ENCODE results near the gene RABEPK. TPM values are rescaled to one million over a fixed set of nuclear protein-coding genes. Genes with fewer than 3 reads are reported as not detected.
"Not testable (repeated sequence)": the region's sequence is repeated elsewhere in the genome, so short reads cannot be mapped to it uniquely, and the experiment has no call there.

Gene RABEPK
- total RNA-seq, 4 donors from 2014 or later = 8.7 to 15.0 (median 13.4) TPM

DNA sequence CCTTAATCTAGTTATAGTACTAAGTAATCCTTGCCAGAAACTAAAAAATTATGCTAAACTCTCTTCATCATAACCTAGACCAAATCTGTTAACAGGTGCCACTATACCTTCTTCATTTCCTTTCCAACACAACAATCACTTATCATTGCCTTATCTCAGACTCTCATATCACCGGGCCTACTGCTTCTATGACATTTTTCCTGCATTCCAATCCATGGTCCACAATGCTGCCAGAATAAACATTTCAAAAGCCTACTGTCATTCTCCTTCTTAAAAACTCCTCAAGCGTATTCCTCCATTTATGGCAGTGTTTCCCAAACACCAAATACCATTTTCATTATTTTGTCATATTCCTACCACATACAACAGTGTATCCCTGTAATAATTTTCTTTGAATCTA is 17.3 kb upstream of the RABEPK start:
- Histone ChIP-seq H3K4me3 (peak overlapping the region in 1 of 4 donors; percentile 1), H3K27me3 (no peaks in the 10 kb centered on the region), H3K36me3 (no peaks in the 10 kb centered on the region), H3K4me1 (peaks cover 66 to 77% of the 10 kb centered on the region in 2 donors), H3K27ac (peak overlapping the region; percentile 89 to 100 (median 98)), H3K9me3 (no peaks in the 10 kb centered on the region)
- DNase-seq = no peak
- in situ Hi-C loops (cut with MboI; ENCODE audit: low sequenced_read_pairs in 4 of 4) = no loop called here
- intact Hi-C loops (cut with DNase I; ENCODE audit: low total_unique reads) = loop anchor here (10.0 kb wide), 1 partner anchor 318 kb away; the partner anchor contains the start of genes ARPC5L and RPL35
- no peak for TF ChIP-seq POLR2A (IDR thresholded peaks at IDR 0.05)
- ATAC-seq = no peak

- no peak for ATAC-seq
- H3K9me3 ChIP-seq = no peaks in the 10 kb centered on the region
- no peaks in the 10 kb centered on the region for H3K27me3 ChIP-seq
- no peaks in the 10 kb centered on the region for H3K36me3 ChIP-seq
- in situ Hi-C loops (cut with MboI; ENCODE audit: low sequenced_read_pairs in 4 of 4) (no loop called here), intact Hi-C loops (cut with DNase I; ENCODE audit: low total_unique reads) (loop anchor here (10.0 kb wide), 1 partner anchor 319 kb away; the partner anchor contains the start of genes ARPC5L and RPL35)
- peaks cover 71 to 77% of the 10 kb centered on the region in 2 donors for H3K4me1 ChIP-seq
- H3K4me3 ChIP-seq = peak overlapping the region in 1 of 4 donors; percentile 1
- TF ChIP-seq, protein P1, sequence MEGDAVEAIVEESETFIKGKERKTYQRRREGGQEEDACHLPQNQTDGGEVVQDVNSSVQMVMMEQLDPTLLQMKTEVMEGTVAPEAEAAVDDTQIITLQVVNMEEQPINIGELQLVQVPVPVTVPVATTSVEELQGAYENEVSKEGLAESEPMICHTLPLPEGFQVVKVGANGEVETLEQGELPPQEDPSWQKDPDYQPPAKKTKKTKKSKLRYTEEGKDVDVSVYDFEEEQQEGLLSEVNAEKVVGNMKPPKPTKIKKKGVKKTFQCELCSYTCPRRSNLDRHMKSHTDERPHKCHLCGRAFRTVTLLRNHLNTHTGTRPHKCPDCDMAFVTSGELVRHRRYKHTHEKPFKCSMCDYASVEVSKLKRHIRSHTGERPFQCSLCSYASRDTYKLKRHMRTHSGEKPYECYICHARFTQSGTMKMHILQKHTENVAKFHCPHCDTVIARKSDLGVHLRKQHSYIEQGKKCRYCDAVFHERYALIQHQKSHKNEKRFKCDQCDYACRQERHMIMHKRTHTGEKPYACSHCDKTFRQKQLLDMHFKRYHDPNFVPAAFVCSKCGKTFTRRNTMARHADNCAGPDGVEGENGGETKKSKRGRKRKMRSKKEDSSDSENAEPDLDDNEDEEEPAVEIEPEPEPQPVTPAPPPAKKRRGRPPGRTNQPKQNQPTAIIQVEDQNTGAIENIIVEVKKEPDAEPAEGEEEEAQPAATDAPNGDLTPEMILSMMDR (IDR thresholded peaks at IDR 0.05 in 4 of 5, conservative IDR thresholded peaks at IDR 0.05 in 1 of 5) = no peak
- H3K27ac ChIP-seq = peak overlapping the region; percentile 89 to 100 (median 98)
- DNase-seq = no peak
Observed at GRCh38 chr9:125183561-125183960, 16.8 kb upstream of the RABEPK start.

DNA sequence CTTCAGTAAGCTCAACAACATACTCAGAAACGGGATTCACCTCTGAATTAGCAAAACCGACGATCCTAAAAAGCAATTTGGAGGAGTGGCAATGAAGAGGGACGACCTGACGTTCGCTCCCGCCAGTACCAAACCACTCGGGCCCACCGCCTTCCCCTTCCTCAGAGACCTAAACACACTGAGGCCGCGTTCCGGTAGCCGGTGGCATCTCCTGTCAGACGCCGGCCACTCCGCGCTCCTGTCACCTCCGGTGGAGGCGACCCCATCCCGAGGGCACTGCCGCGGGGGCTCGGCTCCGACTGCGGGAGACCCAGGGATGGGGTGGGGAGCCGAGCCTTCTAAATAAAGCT is 11.4 kb upstream of the RABEPK start:
- no peaks in the 10 kb centered on the region for H3K27me3 ChIP-seq
- peak overlapping the region; percentile 89 to 100 (median 98) for H3K27ac ChIP-seq
- in situ Hi-C loops (cut with MboI; ENCODE audit: low sequenced_read_pairs in 4 of 4) (no loop called here), intact Hi-C loops (cut with DNase I; ENCODE audit: low total_unique reads) (loop anchor here (1.0 to 10.0 kb wide), 3 partner anchors 53 to 324 kb away; partner anchors contain the start of genes ARPC5L, GOLGA1, HSPA5 and RPL35)
- H3K4me1 ChIP-seq = peaks cover 44 to 50% of the 10 kb centered on the region in 2 donors
- no peak for TF ChIP-seq POLR2A (IDR thresholded peaks at IDR 0.05)
- TF ChIP-seq, protein P1 (IDR thresholded peaks at IDR 0.05 in 4 of 5, conservative IDR thresholded peaks at IDR 0.05 in 1 of 5) = no peak
- ATAC-seq (peak; percentile 16 to 21), DNase-seq (peak in 1 of 2 donors; percentile 38)
- H3K9me3 ChIP-seq = no peaks in the 10 kb centered on the region
- no peaks in the 10 kb centered on the region for H3K36me3 ChIP-seq
- H3K4me3 ChIP-seq = peak overlapping the region; percentile 70 to 100 (median 97)

DNA sequence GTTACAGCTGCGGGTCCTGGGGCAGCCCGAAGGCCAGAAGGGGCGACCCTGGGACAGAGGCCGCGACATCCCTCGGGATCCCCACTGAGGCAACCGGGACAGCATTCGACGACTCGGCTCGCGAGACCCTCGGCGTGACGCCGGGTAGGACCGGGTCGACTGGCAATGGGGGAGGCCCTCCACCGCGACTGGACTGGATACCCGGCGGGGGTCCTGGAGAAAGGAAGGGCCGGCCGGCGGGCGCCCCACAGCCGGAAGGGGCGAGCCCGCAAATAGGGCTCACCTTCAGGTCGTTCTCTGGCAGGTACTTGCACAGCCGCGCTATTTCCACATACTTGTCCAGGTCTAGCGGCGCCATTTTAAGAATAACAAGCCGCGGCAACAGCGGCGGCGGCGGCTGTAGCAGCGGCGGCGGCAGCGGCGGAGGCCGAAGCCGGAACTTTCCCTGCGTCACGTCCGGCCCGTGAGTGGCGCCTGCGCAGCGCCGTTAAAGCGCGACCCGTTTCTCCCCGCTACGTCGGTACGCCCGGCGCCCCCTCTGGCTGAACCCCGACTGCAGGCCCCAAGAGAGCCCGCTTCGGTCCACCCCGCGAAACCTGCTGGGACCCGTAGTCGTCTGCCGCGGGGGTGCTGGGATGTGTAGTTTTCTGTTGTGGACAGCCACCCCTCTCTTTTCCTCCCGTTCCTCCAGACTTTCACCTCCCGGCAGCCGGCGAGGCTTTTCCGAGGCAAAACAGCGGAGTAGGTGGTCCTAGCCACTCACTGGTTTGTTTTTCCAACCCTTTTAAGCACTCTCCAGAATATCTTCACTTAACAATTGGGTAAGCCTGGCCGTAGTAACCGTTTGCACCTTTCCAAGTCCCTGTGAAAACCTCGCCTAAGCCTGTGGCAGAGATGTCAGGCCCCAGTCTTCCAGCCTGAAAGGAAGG is 10.7 kb upstream of the RABEPK start, which contains the start of gene PPP6C:
Gene PPP6C (minus strand): TSS at position 443 of the 929 bp plus-strand sequence. CDS start 85 bp downstream, at position 358.
- H3K27ac ChIP-seq = peak within 1 kb of the TSS; percentile 89 to 100 (median 98)
- peak; percentile 91 to 94 for ATAC-seq
- H3K9me3 ChIP-seq = no peaks in the 10 kb centered on the region
- TF ChIP-seq POLR2A (IDR thresholded peaks at IDR 0.05) = peak; percentile 93 to 96
- TF ChIP-seq, protein P1 (IDR thresholded peaks at IDR 0.05 in 4 of 5, conservative IDR thresholded peaks at IDR 0.05 in 1 of 5) = peak in 4 of 5 experiments; percentile 68 to 75 (median 70)
- H3K4me1 ChIP-seq = peaks cover 39 to 44% of the 10 kb centered on the region in 2 donors
- peak within 1 kb of the TSS; percentile 70 to 100 (median 97) for H3K4me3 ChIP-seq
- no peaks in the 10 kb centered on the region for H3K36me3 ChIP-seq
- H3K27me3 ChIP-seq = no peaks in the 10 kb centered on the region
- peak; percentile 96 to 98 for DNase-seq
- in situ Hi-C loops (cut with MboI; ENCODE audit: low sequenced_read_pairs in 4 of 4) (no loop called here), intact Hi-C loops (cut with DNase I; ENCODE audit: low total_unique reads) (loop anchor here (1.0 to 10.0 kb wide), 3 partner anchors 53 to 325 kb away; partner anchors contain the start of genes ARPC5L, GOLGA1, HSPA5 and RPL35)

DNA sequence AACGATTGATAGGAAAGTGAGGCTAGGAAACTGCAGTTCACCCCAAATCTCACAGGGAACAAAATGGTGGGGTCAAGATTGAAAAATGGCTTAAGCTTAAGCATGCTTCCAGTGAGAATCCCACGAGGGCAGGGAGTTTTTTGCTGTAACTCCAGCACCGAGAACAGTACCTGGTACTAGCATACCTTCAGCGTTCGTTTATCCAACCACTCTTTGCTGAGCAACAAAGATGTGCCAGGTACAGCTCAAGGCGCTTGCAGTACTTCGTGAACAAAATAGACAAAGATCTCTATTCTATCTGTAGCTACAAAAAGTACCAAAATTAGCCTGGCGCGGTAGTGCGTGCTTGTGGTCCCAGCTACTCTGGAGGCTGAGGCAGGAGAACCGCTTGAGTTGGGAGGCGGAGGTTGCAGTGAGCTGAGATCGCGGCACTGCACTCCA is 10.0 kb upstream of the RABEPK start:
- TF ChIP-seq, protein P1 (IDR thresholded peaks at IDR 0.05 in 4 of 5, conservative IDR thresholded peaks at IDR 0.05 in 1 of 5) = no peak
- TF ChIP-seq POLR2A (IDR thresholded peaks at IDR 0.05) = no peak
- ATAC-seq (no peak), DNase-seq (no peak)
- intact Hi-C loops (cut with DNase I; ENCODE audit: low total_unique reads) (no loop called here), in situ Hi-C loops (cut with MboI; ENCODE audit: low sequenced_read_pairs in 4 of 4) (no loop called here)
- peak overlapping the region; percentile 89 to 100 (median 98) for H3K27ac ChIP-seq
- H3K9me3 ChIP-seq = no peaks in the 10 kb centered on the region
- H3K4me1 ChIP-seq = peaks cover 39 to 44% of the 10 kb centered on the region in 2 donors
- no peaks in the 10 kb centered on the region for H3K36me3 ChIP-seq
- peak overlapping the region; percentile 70 to 100 (median 97) for H3K4me3 ChIP-seq
- H3K27me3 ChIP-seq = no peaks in the 10 kb centered on the region

GRCh38 chr9:125194466-125194865 is 5.9 kb upstream of the RABEPK start:
- H3K36me3 ChIP-seq; DNase-seq; H3K27ac ChIP-seq; H3K4me3 ChIP-seq; in situ Hi-C loops (cut with MboI; ENCODE audit: low sequenced_read_pairs in 4 of 4); intact Hi-C loops (cut with DNase I; ENCODE audit: low total_unique reads); H3K27me3 ChIP-seq; H3K9me3 ChIP-seq; ATAC-seq: not testable (repeated sequence)
- peaks cover 12 to 17% of the 10 kb centered on the region in 2 donors for H3K4me1 ChIP-seq

DNA sequence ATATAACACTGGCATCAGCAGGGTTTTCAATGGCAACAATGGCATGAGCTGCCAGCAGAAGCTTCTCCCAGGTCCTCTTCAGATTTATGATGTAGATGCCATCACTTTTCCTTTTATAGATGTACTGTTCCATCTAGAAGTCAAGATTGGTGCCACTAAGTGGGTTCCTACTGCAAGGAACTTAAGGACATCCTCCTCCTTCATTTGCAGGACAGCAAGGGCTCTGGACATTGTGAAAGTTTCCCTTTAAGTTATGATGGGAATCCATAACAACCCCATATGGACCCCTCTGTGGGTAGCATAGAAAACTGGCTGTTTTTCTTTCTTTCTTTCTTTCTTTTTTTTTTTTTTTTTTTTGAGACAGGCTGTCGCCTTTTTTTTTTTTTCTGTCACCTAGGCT is 4.8 kb upstream of the RABEPK start:
- H3K4me1 ChIP-seq = peaks cover 9 to 13% of the 10 kb centered on the region in 2 donors
- intact Hi-C loops (cut with DNase I; ENCODE audit: low total_unique reads); in situ Hi-C loops (cut with MboI; ENCODE audit: low sequenced_read_pairs in 4 of 4); H3K27me3 ChIP-seq; H3K4me3 ChIP-seq; H3K36me3 ChIP-seq; H3K9me3 ChIP-seq; H3K27ac ChIP-seq; DNase-seq; ATAC-seq: not testable (repeated sequence)

Measured in gastrocnemius medialis (tissue), 4 donors.